H1 (cell line): ENCODE results near the gene TPSG1.
"Not testable (repeated sequence)": the region's sequence is repeated elsewhere in the genome, so short reads cannot be mapped to it uniquely, and the experiment has no call there.

ENCODE experiments used
- BCL11A ChIP-seq, 2 experiments: IDR thresholded peaks; one replicate each; pipeline ENCODE4 v1.6.1; 2011; ENCODE audit warnings: low read depth in 2 of 2, low read length in 2 of 2, mild to moderate bottlenecking in 2 of 2
- CTCF ChIP-seq, 3 experiments: IDR thresholded peaks; 1 replicate in 2 of 3; 2 replicates in 1 of 3; pipeline versions ENCODE4 v1.5.1 to v1.6.1; 2011; ENCODE audit warnings: low read length in 3 of 3, mild to moderate bottlenecking in 3 of 3, inconsistent platforms in 2 of 3, low read depth in 1 of 3, moderate library complexity in 1 of 3; ENCODE audit not compliant: insufficient read depth in 1 of 3; ENCODE audit errors: control extremely low read depth in 1 of 3
- EP300 ChIP-seq, 2 experiments: IDR thresholded peaks; 1 replicate in 1 of 2; 2 replicates in 1 of 2; pipeline ENCODE4 v1.6.1; 2011 to 2012; ENCODE audit warnings: low read depth in 2 of 2, low read length in 2 of 2, mild to moderate bottlenecking in 2 of 2, borderline replicate concordance in 1 of 2, inconsistent platforms in 1 of 2, moderate library complexity in 1 of 2
- EZH2 ChIP-seq: fragments of 200-600 bp; sonication (generic); IDR thresholded peaks from 2 replicates; pipeline ENCODE4 v1.7.1; 2012; ENCODE audit warnings: low read depth, mild to moderate bottlenecking, moderate library complexity, low read length, inconsistent platforms; ENCODE audit not compliant: severe bottlenecking
- HDAC6 ChIP-seq: IDR thresholded peaks from one replicate; pipeline ENCODE4 v1.7.1; 2012; ENCODE audit warnings: low read depth, mild to moderate bottlenecking, inconsistent platforms, low read length, moderate library complexity
- MAFK ChIP-seq: IDR thresholded peaks from 2 replicates; pipeline ENCODE4 v1.6.1; 2012; ENCODE audit warnings: low read depth, mild to moderate bottlenecking, improper control_type of control experiment, low read length
- POLR2A ChIP-seq, 2 experiments: IDR thresholded peaks; 1 replicate in 1 of 2; 2 replicates in 1 of 2; pipeline ENCODE4 v1.6.1; 2011; ENCODE audit warnings: low read depth in 2 of 2, low read length in 2 of 2, mild to moderate bottlenecking in 2 of 2; ENCODE audit errors: control extremely low read depth in 1 of 2
- POU5F1 ChIP-seq: IDR thresholded peaks from 2 replicates; pipeline ENCODE4 v1.6.1; 2011; ENCODE audit warnings: low read depth, mild to moderate bottlenecking, low read length, moderate library complexity
- SIN3A ChIP-seq, 2 experiments: IDR thresholded peaks in 1 of 2; conservative IDR thresholded peaks in 1 of 2; 2 replicates each; pipeline ENCODE4 v1.6.1; 2011 to 2012; ENCODE audit warnings: low read length in 2 of 2, improper control_type of control experiment in 1 of 2, low read depth in 1 of 2, mild to moderate bottlenecking in 1 of 2
- SRF ChIP-seq: IDR thresholded peaks from 2 replicates; pipeline ENCODE4 v1.6.1; 2011; ENCODE audit warnings: mild to moderate bottlenecking, low read depth, low read length, moderate library complexity
- TAF1 ChIP-seq: IDR thresholded peaks from 2 replicates; pipeline ENCODE4 v1.6.1; 2011; ENCODE audit warnings: mild to moderate bottlenecking, low read depth, low read length
- TF ChIP-seq, protein P1 (sequence below): IDR thresholded peaks from 2 replicates; pipeline ENCODE4 v1.6.1; 2011; ENCODE audit warnings: low read length, improper control_type of control experiment

DNA sequence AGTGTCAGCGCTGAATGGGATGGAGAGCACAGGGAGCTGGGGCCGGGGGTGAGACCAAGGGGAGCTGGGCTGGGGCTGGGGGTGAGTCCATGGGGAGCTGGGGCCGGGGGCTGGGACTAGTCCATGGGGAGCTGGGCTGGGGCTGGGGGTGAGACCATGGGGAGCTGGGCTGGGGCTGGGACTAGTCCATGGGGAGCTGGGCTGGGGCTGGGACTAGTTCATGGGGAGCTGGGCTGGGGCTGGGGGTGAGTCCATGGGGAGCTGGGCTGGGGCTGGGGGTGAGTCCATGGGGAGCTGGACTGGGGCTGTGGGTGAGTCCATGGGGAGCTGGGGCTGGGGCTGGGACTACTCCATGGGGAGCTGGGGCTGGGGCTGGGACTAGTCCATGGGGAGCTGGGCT lies 29.8 kb upstream of the TPSG1 start:
- TF ChIP-seq SRF; TAF1; EZH2; POU5F1; POLR2A (IDR thresholded peaks at IDR 0.05; ENCODE audit: control extremely low read depth in 1 of 2, low read depth in 2 of 2, low read length in 2 of 2); EP300 (IDR thresholded peaks at IDR 0.05; ENCODE audit: borderline replicate concordance in 1 of 2, low read depth in 2 of 2, low read length in 2 of 2); CTCF (IDR thresholded peaks at IDR 0.05; ENCODE audit: control extremely low read depth in 1 of 3, insufficient read depth in 1 of 3, low read depth in 1 of 3, low read length in 3 of 3); MAFK; HDAC6; BCL11A (IDR thresholded peaks at IDR 0.05; ENCODE audit: low read depth in 2 of 2, low read length in 2 of 2); SIN3A (conservative IDR thresholded peaks at IDR 0.05 in 1 of 2, IDR thresholded peaks at IDR 0.05 in 1 of 2; ENCODE audit: low read depth in 1 of 2, low read length in 2 of 2): not testable (repeated sequence)
- TF ChIP-seq, protein P1, sequence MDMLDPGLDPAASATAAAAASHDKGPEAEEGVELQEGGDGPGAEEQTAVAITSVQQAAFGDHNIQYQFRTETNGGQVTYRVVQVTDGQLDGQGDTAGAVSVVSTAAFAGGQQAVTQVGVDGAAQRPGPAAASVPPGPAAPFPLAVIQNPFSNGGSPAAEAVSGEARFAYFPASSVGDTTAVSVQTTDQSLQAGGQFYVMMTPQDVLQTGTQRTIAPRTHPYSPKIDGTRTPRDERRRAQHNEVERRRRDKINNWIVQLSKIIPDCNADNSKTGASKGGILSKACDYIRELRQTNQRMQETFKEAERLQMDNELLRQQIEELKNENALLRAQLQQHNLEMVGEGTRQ = not testable (repeated sequence)
